NB4 (cell line): ENCODE data around the gene NPAS2.

Experiments
- MYC ChIP-seq: IDR thresholded peaks from 2 replicates; pipeline ENCODE4 v1.6.1; 2011; ENCODE audit warnings: low read depth, low read length
- POLR2A ChIP-seq: IDR thresholded peaks from 2 replicates; pipeline ENCODE4 v1.6.1; 2011; ENCODE audit warnings: mild to moderate bottlenecking; ENCODE audit not compliant: insufficient read length; ENCODE audit errors: extremely low read depth
- TF ChIP-seq, protein P1 (sequence below): IDR thresholded peaks from one replicate; pipeline ENCODE4 v1.5.1; 2012; ENCODE audit warnings: low read depth, low read length

DNA sequence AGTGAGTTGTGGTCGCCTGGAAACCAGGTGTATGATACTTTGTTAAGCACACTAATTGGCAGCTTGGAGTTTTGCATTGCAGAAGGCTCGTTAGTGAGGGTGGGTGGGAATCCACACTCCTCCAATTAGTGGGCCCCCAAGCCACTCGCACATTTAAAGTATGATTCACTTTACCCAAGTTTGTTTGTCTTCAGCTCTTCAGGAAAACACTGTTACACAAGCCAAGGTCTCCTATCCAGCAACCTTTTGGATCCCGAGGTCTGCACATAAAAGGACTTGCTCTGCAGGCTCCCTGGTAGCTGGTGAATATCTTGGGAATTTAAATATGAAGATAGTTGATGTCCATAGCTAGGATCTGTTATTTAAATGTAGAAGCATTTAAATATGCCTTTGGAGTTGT, 66.1 kb downstream of the NPAS2 start:
- TF ChIP-seq, protein P1, sequence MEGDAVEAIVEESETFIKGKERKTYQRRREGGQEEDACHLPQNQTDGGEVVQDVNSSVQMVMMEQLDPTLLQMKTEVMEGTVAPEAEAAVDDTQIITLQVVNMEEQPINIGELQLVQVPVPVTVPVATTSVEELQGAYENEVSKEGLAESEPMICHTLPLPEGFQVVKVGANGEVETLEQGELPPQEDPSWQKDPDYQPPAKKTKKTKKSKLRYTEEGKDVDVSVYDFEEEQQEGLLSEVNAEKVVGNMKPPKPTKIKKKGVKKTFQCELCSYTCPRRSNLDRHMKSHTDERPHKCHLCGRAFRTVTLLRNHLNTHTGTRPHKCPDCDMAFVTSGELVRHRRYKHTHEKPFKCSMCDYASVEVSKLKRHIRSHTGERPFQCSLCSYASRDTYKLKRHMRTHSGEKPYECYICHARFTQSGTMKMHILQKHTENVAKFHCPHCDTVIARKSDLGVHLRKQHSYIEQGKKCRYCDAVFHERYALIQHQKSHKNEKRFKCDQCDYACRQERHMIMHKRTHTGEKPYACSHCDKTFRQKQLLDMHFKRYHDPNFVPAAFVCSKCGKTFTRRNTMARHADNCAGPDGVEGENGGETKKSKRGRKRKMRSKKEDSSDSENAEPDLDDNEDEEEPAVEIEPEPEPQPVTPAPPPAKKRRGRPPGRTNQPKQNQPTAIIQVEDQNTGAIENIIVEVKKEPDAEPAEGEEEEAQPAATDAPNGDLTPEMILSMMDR: no peak
- TF ChIP-seq POLR2A: no peak
- no peak for TF ChIP-seq MYC
